Esophagus squamous epithelium (tissue), 4 donors: ENCODE results near the gene FETUB.
A peak's percentile ranks its signal among the peaks of the same experiment; 100 is the strongest.

Experiments used
- POLR2A ChIP-seq, 4 donors: fragments of 450-650 bp; IDR thresholded peaks; one replicate each; pipeline ENCODE4 v1.6.1; 2017; ENCODE audit warnings: antibody characterized with exemption in 4 of 4, mild to moderate bottlenecking in 4 of 4, moderate library complexity in 3 of 4
- TF ChIP-seq, protein P1 (sequence below), 6 experiments: fragments of 450-650 bp in 4 of 6; fragments of 200-600 bp in 2 of 6; sonication (generic) in 2 of 6; IDR thresholded peaks; one replicate each; pipeline ENCODE4 v1.5.1; 2016 to 2019; ENCODE audit warnings: antibody characterized with exemption in 6 of 6, mild to moderate bottlenecking in 4 of 6, moderate library complexity in 4 of 6

DNA sequence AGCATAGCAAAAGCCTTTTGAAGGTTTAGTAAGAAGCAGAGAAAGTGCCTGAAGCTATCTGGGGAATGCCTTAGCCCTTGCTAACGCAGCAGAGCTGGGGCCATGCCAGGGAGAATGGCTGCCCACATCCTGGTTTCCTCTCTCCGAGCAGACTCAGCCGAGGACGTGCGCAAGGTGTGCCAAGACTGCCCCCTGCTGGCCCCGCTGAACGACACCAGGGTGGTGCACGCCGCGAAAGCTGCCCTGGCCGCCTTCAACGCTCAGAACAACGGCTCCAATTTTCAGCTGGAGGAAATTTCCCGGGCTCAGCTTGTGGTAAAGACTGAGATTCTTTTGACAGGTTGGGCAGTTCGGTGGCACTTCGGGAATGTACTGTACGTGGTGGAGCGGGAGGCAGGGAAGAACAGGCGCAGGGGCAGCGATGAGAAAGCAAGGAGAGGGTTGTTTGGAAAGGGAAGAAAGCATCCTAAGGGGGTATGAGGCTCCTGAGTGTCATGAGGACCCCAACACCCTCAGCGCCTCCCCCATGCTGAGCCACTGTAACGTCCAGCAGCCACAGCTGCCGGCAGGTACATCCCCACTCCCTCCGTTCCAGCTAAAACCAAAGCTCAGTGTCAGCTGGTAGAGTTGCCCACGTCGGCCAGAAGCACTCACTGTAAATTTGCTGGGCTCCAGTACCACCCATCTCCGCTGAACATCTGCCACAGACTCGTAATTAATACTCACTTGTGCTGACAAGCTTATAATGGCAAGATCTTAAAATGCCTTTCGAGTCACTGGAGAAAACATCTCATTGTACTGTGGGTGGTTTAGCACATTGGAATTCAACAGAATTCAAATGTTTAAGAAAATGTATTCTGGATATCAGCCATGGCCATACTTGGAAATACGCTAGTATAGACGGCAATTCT lies 22.9 kb upstream of the FETUB start:
- TF ChIP-seq POLR2A (IDR thresholded peaks at IDR 0.05), result no peak
- TF ChIP-seq, protein P1, sequence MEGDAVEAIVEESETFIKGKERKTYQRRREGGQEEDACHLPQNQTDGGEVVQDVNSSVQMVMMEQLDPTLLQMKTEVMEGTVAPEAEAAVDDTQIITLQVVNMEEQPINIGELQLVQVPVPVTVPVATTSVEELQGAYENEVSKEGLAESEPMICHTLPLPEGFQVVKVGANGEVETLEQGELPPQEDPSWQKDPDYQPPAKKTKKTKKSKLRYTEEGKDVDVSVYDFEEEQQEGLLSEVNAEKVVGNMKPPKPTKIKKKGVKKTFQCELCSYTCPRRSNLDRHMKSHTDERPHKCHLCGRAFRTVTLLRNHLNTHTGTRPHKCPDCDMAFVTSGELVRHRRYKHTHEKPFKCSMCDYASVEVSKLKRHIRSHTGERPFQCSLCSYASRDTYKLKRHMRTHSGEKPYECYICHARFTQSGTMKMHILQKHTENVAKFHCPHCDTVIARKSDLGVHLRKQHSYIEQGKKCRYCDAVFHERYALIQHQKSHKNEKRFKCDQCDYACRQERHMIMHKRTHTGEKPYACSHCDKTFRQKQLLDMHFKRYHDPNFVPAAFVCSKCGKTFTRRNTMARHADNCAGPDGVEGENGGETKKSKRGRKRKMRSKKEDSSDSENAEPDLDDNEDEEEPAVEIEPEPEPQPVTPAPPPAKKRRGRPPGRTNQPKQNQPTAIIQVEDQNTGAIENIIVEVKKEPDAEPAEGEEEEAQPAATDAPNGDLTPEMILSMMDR (IDR thresholded peaks at IDR 0.05), result peak; percentile 83 to 95 (median 92)
